ENCODE data around the gene SNX32.

The SNX32 gene

GRCh38 chr11:65869643-65870306 is 36.0 kb downstream of the SNX32 start (continued):
- TF ChIP-seq ZNF280D (tag by site-specific recombination; IDR thresholded peaks at IDR 0.05) (no peak), SP7 (tag by site-specific recombination; IDR thresholded peaks at IDR 0.05) (no peak), ZSCAN30 (tag by site-specific recombination; IDR thresholded peaks at IDR 0.05) (no peak)

- no peak for TF ChIP-seq ZNF621 (tag by site-specific recombination; IDR thresholded peaks at IDR 0.05)
- TF ChIP-seq OSR2 (tag by site-specific recombination; IDR thresholded peaks at IDR 0.05) = no peak
- TF ChIP-seq ZXDB (tag by site-specific recombination; IDR thresholded peaks at IDR 0.05) = no peak
- no peak for TF ChIP-seq ZBTB11 (tag by site-specific recombination; conservative IDR thresholded peaks at IDR 0.05; ENCODE audit: low read depth)
- TF ChIP-seq SALL2 (tag by site-specific recombination; IDR thresholded peaks at IDR 0.05; ENCODE audit: borderline replicate concordance) = no peak
- no peak for TF ChIP-seq ZNF132 (tag by site-specific recombination; IDR thresholded peaks at IDR 0.05; ENCODE audit: borderline replicate concordance)
- no peak for TF ChIP-seq ZNF449 (tag by site-specific recombination; IDR thresholded peaks at IDR 0.05)
- no peak for TF ChIP-seq ZNF792 (tag by site-specific recombination; IDR thresholded peaks at IDR 0.05)
- no peak for TF ChIP-seq ZNF48 (tag by site-specific recombination; IDR thresholded peaks at IDR 0.05)
- TF ChIP-seq ZBTB44 (tag by site-specific recombination; IDR thresholded peaks at IDR 0.05) = no peak
- TF ChIP-seq ZNF76 (tag by site-specific recombination; IDR thresholded peaks at IDR 0.05; ENCODE audit: borderline replicate concordance, low read depth) = no peak
- no peaks in the 10 kb centered on the region for H3K9me3 ChIP-seq (ENCODE audit: control insufficient read depth, insufficient read depth, low read depth, low read length)
- H3K4me3 ChIP-seq (ENCODE audit: low read depth, low read length) = no peak overlapping the region
- ChIA-PET POLR2A (interaction anchor here (0.9 to 6.6 kb wide), 5 partner anchors 9 to 158 kb away, joined by 3 to 111 read pairs (median 3); partner anchors contain the start of genes CFL1, FIBP, FOSL1 and KAT5), CTCF (interaction anchor here (2.1 to 4.2 kb wide), 3 partner anchors 10 to 19 kb away, joined by 5 to 37 read pairs (median 17); partner anchors contain the start of gene MUS81)
- H3K36me3 ChIP-seq (ENCODE audit: control insufficient read depth in 2 of 2, insufficient read depth in 1 of 2, low read length in 2 of 2) = peaks cover 0 to 28% of the 10 kb centered on the region in 2 experiments; a peak in 1 of 3 replicates
- no peaks in the 10 kb centered on the region for H3K4me1 ChIP-seq (ENCODE audit: control insufficient read depth, insufficient read depth, low read length)
- no peak overlapping the region for H3K27ac ChIP-seq (ENCODE audit: extremely low read depth, low read depth, low read length)
Observed at GRCh38 chr11:65870307-65870658, 36.5 kb downstream of the SNX32 start.

Measured in HEK293 (cell line).